ENCODE measurements around the gene STK32C.

The STK32C gene

DNA sequence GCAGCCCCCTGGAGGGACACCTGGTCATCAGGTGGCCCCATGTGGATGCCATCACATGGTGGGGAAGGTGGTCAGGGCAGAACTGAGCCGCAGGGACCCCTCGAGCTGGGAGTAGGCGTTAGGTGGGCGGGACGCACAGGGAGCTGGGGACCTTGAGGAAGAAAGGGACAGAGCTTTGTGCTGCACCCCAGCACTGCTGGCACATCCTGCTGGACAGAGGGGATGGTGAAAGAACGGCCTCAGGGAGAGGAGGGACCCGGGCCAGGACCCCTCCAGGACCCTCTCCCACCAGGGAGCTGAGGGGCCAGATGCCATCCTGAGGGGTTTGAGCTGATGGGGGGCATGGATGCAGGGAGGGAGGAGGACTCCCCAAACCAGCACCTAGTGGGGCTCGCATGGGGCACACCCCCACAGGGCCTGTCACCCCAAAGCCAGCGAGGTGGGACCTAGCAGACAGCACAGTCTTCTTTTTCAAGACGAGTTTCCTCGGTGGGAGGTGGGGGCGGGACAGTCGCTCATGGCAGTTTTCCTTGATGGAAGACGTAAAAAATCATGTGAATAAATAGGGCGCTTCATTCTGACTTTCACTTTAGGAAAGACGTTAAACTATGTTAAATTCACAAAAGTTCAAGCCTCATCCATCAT is 43.3 kb downstream of the STK32C start:
- no peak for DNase-seq

- DNase-seq, result no peak
These were observed 43.9 kb downstream of the STK32C start for GRCh38 chr10:132263866-132264265.

GRCh38 chr10:132259702-132260482 is 47.9 kb downstream of the STK32C start:
- DNase-seq, result no peak

- DNase-seq, result no peak
These were observed 49.3 kb downstream of the STK32C start for GRCh38 chr10:132258423-132258822.

DNA sequence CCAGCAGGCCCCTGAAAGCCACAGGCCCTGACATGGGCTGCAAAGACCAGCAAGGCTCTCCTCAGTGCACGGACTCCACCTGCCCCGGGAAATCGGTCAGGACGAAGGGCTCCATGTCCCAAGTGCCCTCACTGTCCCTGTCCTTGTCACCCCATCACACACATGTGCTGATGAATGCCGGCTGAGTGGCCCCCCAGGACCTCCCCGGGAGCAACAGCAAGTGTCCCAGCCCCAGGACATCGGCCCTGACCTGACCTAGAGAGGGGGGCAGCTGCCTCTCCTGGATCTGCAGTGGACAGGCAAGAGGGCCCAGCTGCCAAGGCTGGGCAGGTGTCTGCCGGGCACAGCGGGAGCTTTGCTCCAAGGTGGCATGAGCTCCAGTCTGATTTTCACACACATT is 49.8 kb downstream of the STK32C start:
- no peak for DNase-seq

GRCh38 chr10:132257271-132257670 is 50.5 kb downstream of the STK32C start:
- DNase-seq, result no peak

- DNase-seq, result no peak
These were observed 50.9 kb downstream of the STK32C start for GRCh38 chr10:132256866-132257265.

DNA sequence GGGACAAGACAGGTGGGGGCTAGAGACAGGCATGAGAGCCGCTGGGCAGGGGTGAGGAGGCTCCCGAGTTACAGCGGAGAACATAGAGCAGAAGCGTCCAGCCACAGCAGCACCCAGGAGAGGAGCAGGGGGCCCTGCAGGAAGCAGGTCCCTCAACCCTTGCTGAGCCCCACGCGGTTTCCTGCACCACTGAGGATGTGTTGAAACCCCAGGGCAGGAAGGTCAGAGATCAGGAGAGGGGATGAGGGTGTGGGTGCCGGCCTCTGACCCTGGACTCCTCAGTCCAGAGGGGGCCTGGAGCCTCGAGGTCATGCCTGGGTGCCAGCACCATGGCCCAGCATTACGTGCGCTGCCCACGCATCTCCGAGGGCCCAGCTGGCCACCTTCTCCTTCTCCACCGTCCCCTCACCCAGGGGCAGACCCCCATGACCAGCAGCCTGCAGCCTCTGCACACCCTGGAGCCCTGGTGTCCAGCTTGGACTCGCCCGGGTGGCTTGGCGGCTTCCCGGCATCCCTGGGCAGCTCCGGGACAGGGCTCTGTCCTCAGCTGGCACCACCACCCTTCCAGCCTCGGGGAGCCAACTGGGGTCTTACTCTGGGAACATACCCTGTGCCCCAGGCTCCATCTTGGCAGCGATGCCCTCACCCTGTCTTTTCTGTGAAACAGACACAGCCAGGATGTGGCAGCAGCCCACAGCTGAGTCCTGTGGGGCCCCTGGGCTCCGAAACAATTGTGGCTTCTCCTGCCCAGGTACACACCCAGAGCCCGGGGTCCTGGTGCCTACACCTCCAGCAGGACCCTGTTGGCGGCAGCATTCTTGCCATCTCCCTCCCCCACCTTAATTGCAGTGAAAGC is 52.0 kb downstream of the STK32C start:
- no peak for DNase-seq

- DNase-seq, result no peak
These were observed 52.9 kb downstream of the STK32C start for GRCh38 chr10:132254841-132255240.

GRCh38 chr10:132253092-132253687 is 54.6 kb downstream of the STK32C start:
- no peak for DNase-seq

GRCh38 chr10:132252412-132252811 is 55.3 kb downstream of the STK32C start:
- DNase-seq, result no peak

GRCh38 chr10:132251928-132252327 is 55.8 kb downstream of the STK32C start:
- DNase-seq, result no peak

DNA sequence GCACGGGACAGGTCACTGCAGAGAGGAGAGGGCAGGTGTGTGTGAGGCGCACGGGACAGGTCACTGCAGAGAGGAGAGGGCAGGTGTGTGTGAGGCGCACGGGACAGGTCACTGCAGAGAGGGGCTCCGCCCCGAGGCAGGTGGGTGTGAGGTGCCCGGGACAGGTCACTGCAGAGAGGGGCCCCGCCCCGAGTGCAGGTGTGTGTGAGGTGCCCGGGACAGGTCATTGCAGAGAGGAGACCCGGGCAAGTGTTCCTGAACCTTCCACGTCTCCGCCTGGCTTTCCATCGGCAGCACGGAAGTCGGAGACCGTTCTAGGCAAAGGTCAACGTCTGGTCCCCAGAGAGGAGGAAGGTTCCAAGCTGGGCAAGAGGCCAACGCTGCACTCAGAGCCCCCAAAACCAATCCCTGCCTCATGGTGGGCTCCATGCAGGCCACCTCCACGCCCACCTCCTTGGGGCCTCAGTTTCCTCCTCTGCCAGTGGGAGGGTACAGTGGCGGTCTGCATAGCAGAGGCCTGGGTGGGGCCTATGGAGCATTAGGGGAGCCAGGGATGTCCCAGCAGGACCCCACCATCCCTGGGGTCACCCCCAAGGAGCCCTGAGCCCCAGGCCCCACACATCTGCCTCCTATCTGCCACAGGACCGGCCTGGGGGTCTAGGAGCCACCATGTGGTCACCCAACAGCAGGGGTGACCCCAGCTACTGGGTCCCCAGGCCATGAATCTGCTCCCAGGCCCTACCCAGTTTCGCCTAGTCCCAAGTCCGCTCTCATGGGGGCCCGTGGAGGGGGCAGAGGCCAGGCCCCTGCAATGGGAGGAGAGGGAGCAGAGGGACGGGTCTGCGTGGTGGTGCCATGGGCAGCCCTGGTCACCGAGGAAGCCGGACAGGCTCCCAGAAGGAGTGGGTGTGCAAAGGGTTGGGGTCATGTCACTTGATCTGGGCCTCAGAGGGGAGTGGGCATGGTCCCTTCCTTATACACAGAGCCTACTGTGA is 57.0 kb downstream of the STK32C start:
- DNase-seq, result no peak

GRCh38 chr10:132249824-132250375 is 57.9 kb downstream of the STK32C start:
- no peak for DNase-seq

DNA sequence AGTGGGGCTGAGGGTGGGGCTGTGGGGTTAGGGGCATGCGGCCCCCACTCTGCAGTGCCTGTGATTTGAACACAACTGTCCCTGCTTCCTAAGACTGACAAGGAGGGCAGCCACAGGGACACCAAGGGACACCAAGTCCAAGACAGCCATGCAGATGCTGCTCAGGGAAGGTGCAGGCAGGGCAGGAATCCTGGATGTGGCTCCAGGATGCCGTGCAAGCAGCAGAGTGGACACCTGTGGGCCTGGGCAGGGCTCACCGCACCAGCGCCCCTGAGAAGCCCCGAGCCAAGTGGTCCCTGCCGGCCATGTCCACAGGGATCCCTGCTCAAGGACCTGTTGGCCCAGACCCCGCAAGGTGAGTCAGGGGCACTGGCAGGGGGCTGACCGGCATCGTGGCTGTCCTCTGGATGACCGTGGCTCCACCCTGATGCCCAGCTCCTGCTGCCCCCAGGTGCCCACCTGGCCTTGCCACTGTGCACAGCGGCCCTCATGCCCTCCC is 58.5 kb downstream of the STK32C start:
- DNase-seq, result no peak

GRCh38 chr10:132248455-132249225 is 59.1 kb downstream of the STK32C start:
- DNase-seq, result peak; percentile 5

GRCh38 chr10:132247943-132248342 is 59.8 kb downstream of the STK32C start:
- no peak for DNase-seq

DNA sequence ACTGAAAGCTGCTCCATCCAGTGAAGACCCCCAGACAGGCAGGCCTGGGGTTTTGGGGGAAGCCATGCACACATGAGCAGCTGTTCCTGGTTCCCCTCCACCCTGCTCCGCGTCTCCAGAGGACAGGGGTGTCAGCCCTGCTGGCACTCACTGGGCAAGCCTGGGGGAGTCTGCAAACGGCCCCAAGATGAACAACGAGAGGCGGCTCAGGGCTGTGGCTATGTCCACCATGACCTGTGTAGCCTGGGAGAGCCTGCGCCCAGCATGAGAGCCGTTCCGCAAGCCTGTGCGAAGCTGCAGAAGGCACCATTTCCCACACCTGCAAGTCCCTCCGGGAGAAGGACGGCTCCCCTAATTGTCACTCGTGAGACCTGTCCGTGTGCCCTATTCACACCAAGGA is 61.5 kb downstream of the STK32C start:
- DNase-seq, result no peak

- DNase-seq, result no peak
These were observed 62.7 kb downstream of the STK32C start for GRCh38 chr10:132245056-132245455.

DNA sequence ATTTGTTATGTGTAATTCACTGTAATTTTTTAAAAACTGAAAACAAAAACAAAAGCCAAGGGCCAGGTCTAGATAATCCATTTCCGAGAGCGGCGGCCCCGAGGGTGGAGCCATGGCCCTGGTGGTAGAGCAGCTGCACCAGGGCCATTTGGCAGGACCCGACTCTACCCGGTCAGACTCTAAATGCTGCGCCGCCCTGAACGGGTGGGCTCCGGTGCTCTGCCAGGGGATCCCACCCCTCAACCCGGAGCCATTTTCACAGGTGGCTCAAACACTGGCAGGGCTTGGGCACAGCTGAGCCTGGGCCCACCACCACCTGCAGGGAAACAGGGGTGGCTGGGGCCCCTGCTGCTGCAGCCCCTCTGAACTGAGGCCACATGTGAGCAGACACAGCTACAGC is 64.1 kb downstream of the STK32C start:
- DNase-seq, result no peak

GRCh38 chr10:132243141-132243540 is 64.6 kb downstream of the STK32C start:
- DNase-seq, result no peak

Data from NCI-H526 treated with DMSO at 0.1 percent for 48 hours (cell line).